Amygdala (tissue), 56 donors: ENCODE data around the gene IGSF9B.

Experiments used
- DNase-seq, 56 donors: peaks; one replicate each; lab custom pipeline; 2025; lab: John Stamatoyannopoulos, UW

The IGSF9B gene

GRCh38 chr11:133942577-133942976 lies 14.2 kb downstream of the IGSF9B start:
- no peak for DNase-seq

GRCh38 chr11:133941546-133941945 lies 15.2 kb downstream of the IGSF9B start:
- no peak for DNase-seq

- DNase-seq, result no peak
Measured at GRCh38 chr11:133940034-133940433, 16.7 kb downstream of the IGSF9B start.

GRCh38 chr11:133939558-133939957 lies 17.2 kb downstream of the IGSF9B start:
- no peak for DNase-seq

GRCh38 chr11:133938166-133938565 lies 18.6 kb downstream of the IGSF9B start:
- no peak for DNase-seq

GRCh38 chr11:133937468-133937867 lies 19.3 kb downstream of the IGSF9B start:
- no peak for DNase-seq

GRCh38 chr11:133937015-133937414 lies 19.8 kb downstream of the IGSF9B start:
- DNase-seq, result no peak

- no peak for DNase-seq
Measured at GRCh38 chr11:133936592-133936991, 20.2 kb downstream of the IGSF9B start.

GRCh38 chr11:133936136-133936535 lies 20.6 kb downstream of the IGSF9B start:
- no peak for DNase-seq

GRCh38 chr11:133935551-133935910 lies 21.2 kb downstream of the IGSF9B start:
- DNase-seq, result no peak

- peak in 52 of 56 donors; percentile 33 to 92 (median 74) for DNase-seq
Measured at GRCh38 chr11:133934599-133935550, 21.9 kb downstream of the IGSF9B start.

- no peak for DNase-seq
Measured at GRCh38 chr11:133934096-133934495, 22.7 kb downstream of the IGSF9B start.

GRCh38 chr11:133931449-133932060 lies 25.2 kb downstream of the IGSF9B start:
- DNase-seq, result no peak

GRCh38 chr11:133930767-133931448 lies 25.9 kb downstream of the IGSF9B start:
- peak in 1 of 56 donors; percentile 14 for DNase-seq

GRCh38 chr11:133930053-133930766 lies 26.6 kb downstream of the IGSF9B start:
- no peak for DNase-seq

- DNase-seq, result no peak
Measured at GRCh38 chr11:133929401-133930052, 27.2 kb downstream of the IGSF9B start.

GRCh38 chr11:133928628-133929059 lies 28.1 kb downstream of the IGSF9B start:
- DNase-seq, result no peak

- peak in 38 of 56 donors; percentile 11 to 74 (median 37) for DNase-seq
Measured at GRCh38 chr11:133927690-133928627, 28.8 kb downstream of the IGSF9B start.
